ENCODE measurements around the gene SMIM43. TPM values are rescaled to one million over a fixed set of nuclear protein-coding genes. Genes with fewer than 3 reads are reported as not detected.
A peak's percentile ranks its signal among the peaks of the same experiment; 100 is the strongest.

The SMIM43 gene
- total RNA-seq, 2 donors from 2014 or later = not detected

- no peak for ATAC-seq
- Mint-ChIP-seq H3K27ac (no peak overlapping the region), H3K4me3 (no peak overlapping the region), H3K27me3 (peaks cover 56% of the 10 kb centered on the region), H3K4me1 (peaks cover 4% of the 10 kb centered on the region), H3K36me3 (ENCODE audit: low read depth) (peaks cover 2% of the 10 kb centered on the region)
- DNase-seq = no peak
- no peaks in the 10 kb centered on the region for H3K9me3 ChIP-seq (ENCODE audit: control insufficient read depth, low read length, poor library complexity, severe bottlenecking)
Measured at GRCh38 chr4:121714548-121714947, 50.4 kb downstream of the SMIM43 start.

GRCh38 chr4:121712783-121713182, 52.2 kb downstream of the SMIM43 start:
- ATAC-seq (no peak), DNase-seq (no peak)
- H3K9me3 ChIP-seq (ENCODE audit: control insufficient read depth, low read length, poor library complexity, severe bottlenecking) = no peaks in the 10 kb centered on the region
- peaks cover 2% of the 10 kb centered on the region for H3K36me3 Mint-ChIP-seq (ENCODE audit: low read depth)
- peaks cover 65% of the 10 kb centered on the region for H3K27me3 Mint-ChIP-seq
- H3K4me1 Mint-ChIP-seq = peaks cover 4% of the 10 kb centered on the region
- H3K27ac Mint-ChIP-seq = no peak overlapping the region
- no peak overlapping the region for H3K4me3 Mint-ChIP-seq

GRCh38 chr4:121712001-121712651, 52.8 kb downstream of the SMIM43 start:
- H3K4me3 Mint-ChIP-seq = no peak overlapping the region
- peaks cover 66% of the 10 kb centered on the region for H3K27me3 Mint-ChIP-seq
- DNase-seq (no peak), ATAC-seq (no peak)
- peaks cover 4% of the 10 kb centered on the region for H3K4me1 Mint-ChIP-seq
- H3K36me3 Mint-ChIP-seq (ENCODE audit: low read depth) = peaks cover 2% of the 10 kb centered on the region
- no peak overlapping the region for H3K27ac Mint-ChIP-seq
- no peaks in the 10 kb centered on the region for H3K9me3 ChIP-seq (ENCODE audit: control insufficient read depth, low read length, poor library complexity, severe bottlenecking)

GRCh38 chr4:121711263-121712000, 53.5 kb downstream of the SMIM43 start:
- H3K36me3 Mint-ChIP-seq (ENCODE audit: low read depth) = peaks cover 2% of the 10 kb centered on the region
- no peak for DNase-seq
- no peaks in the 10 kb centered on the region for H3K9me3 ChIP-seq (ENCODE audit: control insufficient read depth, low read length, poor library complexity, severe bottlenecking)
- peaks cover 10% of the 10 kb centered on the region for H3K4me1 Mint-ChIP-seq
- H3K27me3 Mint-ChIP-seq = peaks cover 68% of the 10 kb centered on the region
- peak; percentile 59 for ATAC-seq
- H3K27ac Mint-ChIP-seq = no peak overlapping the region
- H3K4me3 Mint-ChIP-seq = peak overlapping the region; percentile 56

GRCh38 chr4:121709766-121710405, 55.1 kb downstream of the SMIM43 start:
- Mint-ChIP-seq H3K4me1 (peaks cover 11% of the 10 kb centered on the region), H3K4me3 (no peak overlapping the region), H3K27me3 (peaks cover 58% of the 10 kb centered on the region), H3K27ac (no peak overlapping the region), H3K36me3 (ENCODE audit: low read depth) (peaks cover 2% of the 10 kb centered on the region)
- H3K9me3 ChIP-seq (ENCODE audit: control insufficient read depth, low read length, poor library complexity, severe bottlenecking) = no peaks in the 10 kb centered on the region
- DNase-seq = no peak
- ATAC-seq = no peak

Other genes starting within 250 kb of the SMIM43 start
- 100 to 1,000 TPM; 103 to 108 TPM for gene ANXA5, start 68.2 kb downstream of the SMIM43 start, total RNA-seq
- gene EXOSC9, start 36.2 kb upstream of the SMIM43 start, total RNA-seq = 10 to 100 TPM; 57.6 to 58.8 TPM
- gene CCNA2, start 58.7 kb upstream of the SMIM43 start, total RNA-seq = under 1 TPM; 0.25 to 0.57 TPM
- 1 to 10 TPM; 5.1 to 5.6 TPM for gene BBS7, start 105.3 kb upstream of the SMIM43 start, total RNA-seq
- not detected for gene TRPC3, start 186.9 kb upstream of the SMIM43 start, total RNA-seq

All from T-helper 17 cell (primary cell).